ENCODE measurements around the gene GJD2.

Gene GJD2

DNA sequence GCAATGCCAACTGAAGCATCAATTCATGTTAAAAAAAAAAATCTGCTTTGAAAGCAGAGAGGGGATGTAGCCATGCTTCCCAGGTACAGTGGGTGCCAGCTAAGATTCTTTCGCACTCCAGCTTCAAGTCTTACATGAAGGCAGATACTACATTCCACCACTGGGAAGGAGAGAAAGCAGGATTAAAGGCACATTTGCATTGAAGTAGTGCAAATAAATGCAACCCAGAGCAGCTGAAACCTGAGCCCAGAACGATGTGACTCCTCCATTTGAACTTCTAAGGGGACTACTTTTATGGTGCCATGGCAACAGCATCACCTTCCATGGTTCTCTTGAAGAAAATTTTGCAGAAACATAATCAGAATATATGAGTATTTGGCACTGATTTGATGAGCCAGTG lies 19.1 kb upstream of the GJD2 start:
- DNase-seq (ENCODE audit: low read depth in 1 of 2, low spot score in 1 of 2) = no peak

GRCh38 chr15:34773013-34773412 lies 18.2 kb upstream of the GJD2 start:
- DNase-seq (ENCODE audit: low read depth in 1 of 2, low spot score in 1 of 2) = no peak

DNA sequence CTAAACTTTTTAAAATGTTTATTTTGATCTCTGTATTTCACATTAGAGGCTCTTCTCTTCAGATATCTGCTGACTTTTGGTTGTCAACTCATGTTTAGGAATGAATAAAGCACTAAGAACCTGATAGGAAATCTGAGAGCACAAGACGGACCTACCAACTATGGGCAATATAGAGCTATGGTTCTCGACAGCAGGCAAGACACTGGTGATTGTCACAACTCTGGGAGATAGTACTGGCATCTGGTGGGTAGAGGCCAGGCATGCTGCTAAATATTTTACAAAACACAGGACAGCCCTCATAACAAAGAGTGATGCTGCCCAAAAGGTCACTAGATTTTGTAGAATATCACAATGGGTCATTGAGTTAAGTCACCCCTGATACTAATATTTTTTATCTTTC lies 17.5 kb upstream of the GJD2 start:
- DNase-seq (ENCODE audit: low read depth in 1 of 2, low spot score in 1 of 2) = no peak

DNA sequence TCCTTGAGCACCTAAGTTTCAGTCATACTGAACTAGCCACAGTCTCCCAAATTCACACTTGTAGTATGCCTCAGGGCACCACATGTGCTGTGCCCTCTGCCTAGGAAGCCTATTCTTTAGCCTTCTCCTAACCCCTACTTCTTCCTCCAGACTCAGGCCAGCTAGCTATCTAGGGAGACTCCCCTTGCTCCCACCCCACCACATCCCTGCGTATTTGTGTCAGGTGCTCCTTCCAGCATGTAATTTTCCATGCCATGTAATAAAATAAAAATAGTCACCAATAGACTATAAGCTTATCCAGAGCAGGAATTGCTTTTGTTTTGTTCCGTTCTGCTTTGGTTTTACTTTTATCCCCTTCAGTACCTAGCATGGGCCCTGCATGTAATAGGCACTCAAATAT lies 14.9 kb upstream of the GJD2 start:
- DNase-seq (ENCODE audit: low read depth in 1 of 2, low spot score in 1 of 2) = no peak

GRCh38 chr15:34768530-34768929 lies 13.7 kb upstream of the GJD2 start:
- no peak for DNase-seq (ENCODE audit: low read depth in 1 of 2, low spot score in 1 of 2)

DNA sequence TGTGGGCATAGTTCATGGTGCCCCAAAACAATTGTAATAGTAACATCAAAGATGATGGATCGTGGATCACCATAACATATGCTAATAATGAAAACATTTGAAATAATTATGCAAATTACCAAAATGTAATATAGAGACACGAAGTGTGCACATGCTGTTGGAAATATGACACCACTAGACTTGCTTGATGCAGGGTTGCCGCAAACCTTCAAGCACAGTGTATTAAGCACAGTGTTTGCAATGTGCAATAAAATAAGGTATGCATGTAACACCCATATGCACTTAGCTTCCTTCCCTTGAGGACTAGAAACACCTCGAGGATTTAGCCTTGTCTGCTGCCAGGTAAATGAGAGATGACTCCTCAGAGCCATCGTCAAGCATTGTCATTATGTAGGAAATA lies 10.9 kb upstream of the GJD2 start:
- DNase-seq (ENCODE audit: low read depth in 1 of 2, low spot score in 1 of 2) = no peak

GRCh38 chr15:34760909-34761308 lies 6.1 kb upstream of the GJD2 start:
- DNase-seq (ENCODE audit: low read depth in 1 of 2, low spot score in 1 of 2) = no peak

DNA sequence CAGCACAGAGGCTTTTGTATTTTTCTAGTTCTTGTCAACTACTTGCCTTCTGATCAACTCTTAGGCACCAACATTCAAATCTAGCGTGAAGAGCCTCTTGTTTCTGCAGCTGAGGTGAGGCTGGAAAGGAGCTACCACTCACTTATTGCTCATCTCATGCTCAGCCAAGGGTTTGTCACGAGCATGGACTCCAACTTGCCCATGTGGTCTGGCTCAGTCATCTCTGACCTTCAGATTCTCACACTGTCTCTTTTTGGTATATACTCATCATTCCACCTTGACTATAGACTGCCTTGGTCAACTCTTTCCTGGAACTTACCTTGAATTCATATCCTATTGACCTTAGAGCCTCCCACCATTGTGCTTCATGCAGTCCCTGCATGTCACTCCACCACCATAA lies 5.2 kb upstream of the GJD2 start:
- DNase-seq (ENCODE audit: low read depth in 1 of 2, low spot score in 1 of 2) = no peak

- DNase-seq (ENCODE audit: low read depth in 1 of 2, low spot score in 1 of 2) = no peak
Measured at GRCh38 chr15:34759347-34759746, 4.5 kb upstream of the GJD2 start.

- no peak for DNase-seq (ENCODE audit: low read depth in 1 of 2, low spot score in 1 of 2)
Measured at GRCh38 chr15:34757262-34757661, 2.5 kb upstream of the GJD2 start.

GRCh38 chr15:34755419-34755773 lies 598 bp upstream of the GJD2 start:
- DNase-seq (ENCODE audit: low read depth in 1 of 2, low spot score in 1 of 2) = no peak

GRCh38 chr15:34754171-34754601 lies 612 bp downstream of the GJD2 start:
- DNase-seq (ENCODE audit: low read depth in 1 of 2, low spot score in 1 of 2) = no peak

- DNase-seq (ENCODE audit: low read depth in 1 of 2, low spot score in 1 of 2) = no peak
Measured at GRCh38 chr15:34753236-34753894, 1.4 kb downstream of the GJD2 start.

GRCh38 chr15:34749691-34750090 lies 5.1 kb downstream of the GJD2 start:
- no peak for DNase-seq (ENCODE audit: low read depth in 1 of 2, low spot score in 1 of 2)

DNA sequence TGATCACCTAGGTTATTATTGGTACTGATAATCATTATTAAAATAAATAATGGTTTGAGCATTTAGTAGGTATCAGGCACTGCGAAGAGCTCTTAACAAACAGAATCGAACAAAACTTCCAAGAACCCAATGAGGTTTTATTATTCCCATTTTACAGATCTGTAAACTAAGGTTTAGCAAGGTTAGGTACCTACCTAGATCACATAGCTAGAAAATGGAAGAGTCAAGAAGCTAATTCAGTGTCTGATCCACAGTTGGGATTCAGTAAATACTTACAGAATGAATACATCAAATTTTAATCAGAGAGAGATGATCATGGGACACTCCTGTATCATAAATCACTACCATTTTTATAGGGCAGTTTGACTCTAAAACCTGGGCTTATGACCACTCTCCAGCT lies 15.5 kb downstream of the GJD2 start:
- DNase-seq (ENCODE audit: low read depth in 1 of 2, low spot score in 1 of 2) = no peak

GRCh38 chr15:34738002-34738401 lies 16.8 kb downstream of the GJD2 start:
- DNase-seq (ENCODE audit: low read depth in 1 of 2, low spot score in 1 of 2) = no peak

- no peak for DNase-seq (ENCODE audit: low read depth in 1 of 2, low spot score in 1 of 2)
Measured at GRCh38 chr15:34737477-34737876, 17.3 kb downstream of the GJD2 start.

DNA sequence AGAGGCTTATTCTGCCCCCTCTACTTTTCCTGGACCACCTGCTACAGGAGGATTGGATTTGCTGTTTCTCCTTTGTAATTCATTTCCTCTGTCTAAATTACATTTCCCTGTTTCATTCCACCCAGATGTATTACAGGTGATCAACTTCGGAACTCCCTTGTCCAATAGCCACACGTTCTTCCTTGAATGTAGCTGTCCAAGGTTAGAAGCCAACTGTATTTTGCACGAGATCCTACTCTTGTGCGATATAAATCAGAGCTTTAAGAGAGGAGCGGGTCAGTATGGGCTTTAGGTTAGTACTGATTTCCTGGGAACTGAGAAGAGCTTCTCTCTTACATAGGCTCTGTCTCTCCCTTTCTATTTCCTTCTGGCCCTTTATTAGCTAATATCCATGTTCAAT lies 20.5 kb downstream of the GJD2 start:
- DNase-seq (ENCODE audit: low read depth in 1 of 2, low spot score in 1 of 2) = no peak

DNA sequence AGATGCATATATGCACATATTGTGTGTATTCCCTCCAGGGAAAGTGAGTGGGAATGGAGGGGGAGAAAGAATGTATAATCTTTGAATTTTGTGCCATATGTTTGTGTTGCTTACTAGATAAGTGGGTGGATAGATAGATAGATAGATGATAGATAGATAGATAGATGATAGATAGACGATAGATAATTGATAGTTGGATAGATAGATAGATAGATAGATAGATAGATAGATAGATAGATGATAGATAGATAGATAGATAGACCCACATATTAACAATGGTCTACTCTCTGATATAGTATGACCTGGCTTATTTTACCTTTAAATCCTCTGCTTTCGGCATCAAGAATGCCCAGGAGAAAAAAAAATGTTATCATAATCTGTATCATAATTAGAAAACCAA lies 21.2 kb downstream of the GJD2 start:
- no peak for DNase-seq (ENCODE audit: low read depth in 1 of 2, low spot score in 1 of 2)

DNA sequence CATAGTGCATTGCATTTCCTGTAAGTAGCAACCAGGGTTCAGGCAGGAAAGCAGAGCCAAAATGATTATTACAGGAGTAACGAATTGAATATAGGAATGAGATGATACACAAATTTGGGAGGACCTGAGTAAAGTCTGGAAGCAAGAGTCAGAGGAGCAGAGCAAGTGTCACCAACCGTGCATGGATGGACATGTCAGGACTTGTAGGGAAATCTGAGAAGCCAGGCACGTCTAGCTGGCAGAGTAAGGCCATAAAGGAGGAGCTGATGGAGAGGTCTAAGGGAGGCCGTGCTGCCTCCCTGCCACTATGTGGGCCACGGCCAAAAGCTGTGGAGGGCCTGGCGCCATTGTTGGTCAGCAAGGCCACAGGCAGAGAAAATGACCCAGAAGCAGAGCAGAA lies 22.4 kb downstream of the GJD2 start:
- no peak for DNase-seq (ENCODE audit: low read depth in 1 of 2, low spot score in 1 of 2)

- no peak for DNase-seq (ENCODE audit: low read depth in 1 of 2, low spot score in 1 of 2)
Measured at GRCh38 chr15:34730701-34731100, 24.1 kb downstream of the GJD2 start.

DNA sequence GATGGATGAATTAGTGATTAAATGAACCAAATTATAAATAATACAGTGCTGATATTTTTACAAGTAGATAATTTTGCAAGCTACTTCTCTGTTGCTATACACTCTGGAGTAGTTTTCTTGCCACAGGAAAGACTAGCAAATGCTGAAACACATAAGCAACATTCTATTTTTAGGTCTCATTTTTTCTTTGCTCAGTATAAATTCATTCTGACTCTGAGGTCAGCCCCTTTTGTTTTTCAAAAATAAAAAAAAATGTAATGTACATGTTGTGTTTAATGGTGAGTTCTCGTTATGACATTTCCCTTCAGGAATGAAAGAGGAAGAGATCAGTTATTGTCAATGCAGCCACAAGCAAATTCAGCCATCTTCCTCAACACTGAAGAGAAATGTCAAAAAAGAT lies 24.9 kb downstream of the GJD2 start:
- DNase-seq (ENCODE audit: low read depth in 1 of 2, low spot score in 1 of 2) = no peak

- DNase-seq (ENCODE audit: low read depth in 1 of 2, low spot score in 1 of 2) = no peak
Measured at GRCh38 chr15:34729056-34729455, 25.7 kb downstream of the GJD2 start.

Data from activated T-helper 1 cell treated with anti-CD3 and anti-CD28 coated beads, Interleukin-2, amount 50 U/mL, for 16 hours (primary cell).